Activated T-helper 9 cell treated with anti-CD3 and anti-CD28 coated beads, Interleukin-2, amount 50 U/mL, for 16 hours (primary cell): Measurements from ENCODE around the gene SLC9A4.

Experiments used
- DNase-seq: peaks from one replicate; pipeline ENCODE4 v3.0.0-alpha.2; 2020; ENCODE audit warnings: low read depth

The SLC9A4 gene, protein sequence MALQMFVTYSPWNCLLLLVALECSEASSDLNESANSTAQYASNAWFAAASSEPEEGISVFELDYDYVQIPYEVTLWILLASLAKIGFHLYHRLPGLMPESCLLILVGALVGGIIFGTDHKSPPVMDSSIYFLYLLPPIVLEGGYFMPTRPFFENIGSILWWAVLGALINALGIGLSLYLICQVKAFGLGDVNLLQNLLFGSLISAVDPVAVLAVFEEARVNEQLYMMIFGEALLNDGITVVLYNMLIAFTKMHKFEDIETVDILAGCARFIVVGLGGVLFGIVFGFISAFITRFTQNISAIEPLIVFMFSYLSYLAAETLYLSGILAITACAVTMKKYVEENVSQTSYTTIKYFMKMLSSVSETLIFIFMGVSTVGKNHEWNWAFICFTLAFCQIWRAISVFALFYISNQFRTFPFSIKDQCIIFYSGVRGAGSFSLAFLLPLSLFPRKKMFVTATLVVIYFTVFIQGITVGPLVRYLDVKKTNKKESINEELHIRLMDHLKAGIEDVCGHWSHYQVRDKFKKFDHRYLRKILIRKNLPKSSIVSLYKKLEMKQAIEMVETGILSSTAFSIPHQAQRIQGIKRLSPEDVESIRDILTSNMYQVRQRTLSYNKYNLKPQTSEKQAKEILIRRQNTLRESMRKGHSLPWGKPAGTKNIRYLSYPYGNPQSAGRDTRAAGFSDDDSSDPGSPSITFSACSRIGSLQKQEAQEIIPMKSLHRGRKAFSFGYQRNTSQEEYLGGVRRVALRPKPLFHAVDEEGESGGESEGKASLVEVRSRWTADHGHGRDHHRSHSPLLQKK

DNA sequence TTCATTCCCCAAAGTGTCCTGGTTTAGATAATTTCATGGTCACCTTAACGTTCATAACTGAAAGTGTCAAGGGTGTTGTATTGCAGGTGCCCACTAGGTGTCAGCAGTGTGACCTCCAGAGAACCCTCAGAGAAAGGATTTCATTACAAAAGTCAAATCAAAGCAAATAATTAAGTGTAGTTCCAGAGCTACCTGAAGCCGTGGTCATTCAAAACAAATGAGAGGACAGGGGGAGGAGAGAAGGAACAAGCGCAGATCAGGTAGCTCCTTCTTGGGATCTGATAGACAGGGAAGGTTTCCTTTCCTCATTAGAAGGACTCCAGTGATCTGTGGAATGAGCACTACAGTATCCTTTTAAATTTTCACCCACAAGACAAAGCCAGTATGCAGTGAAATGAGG is at the start of gene SLC9A4:
Gene SLC9A4, plus strand, starts transcription at position 207 of the 400 bp plus-strand sequence. CDS start 534 bp downstream, outside the sequence.
- peak; percentile 39 for DNase-seq

DNA sequence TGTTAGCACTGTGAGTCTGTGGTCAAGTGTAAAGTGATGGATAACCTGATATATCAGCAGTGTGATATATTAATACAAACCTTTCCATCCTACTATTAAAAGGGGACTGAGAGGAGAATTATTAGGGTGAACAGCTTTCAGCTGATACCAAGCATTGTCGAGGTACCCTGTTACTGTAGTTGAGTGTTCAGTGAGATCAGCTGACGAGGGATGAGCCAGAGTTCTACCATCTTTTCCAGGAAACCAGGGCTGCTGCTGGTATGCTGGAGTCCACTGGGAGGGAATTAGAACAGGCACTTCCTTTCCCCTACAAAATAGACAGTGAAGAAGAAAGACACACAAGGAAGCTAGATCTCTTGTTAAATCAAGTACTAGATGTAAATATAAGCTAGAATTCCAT is 49.7 kb upstream of the SLC9A4 start:
- DNase-seq, result no peak

DNA sequence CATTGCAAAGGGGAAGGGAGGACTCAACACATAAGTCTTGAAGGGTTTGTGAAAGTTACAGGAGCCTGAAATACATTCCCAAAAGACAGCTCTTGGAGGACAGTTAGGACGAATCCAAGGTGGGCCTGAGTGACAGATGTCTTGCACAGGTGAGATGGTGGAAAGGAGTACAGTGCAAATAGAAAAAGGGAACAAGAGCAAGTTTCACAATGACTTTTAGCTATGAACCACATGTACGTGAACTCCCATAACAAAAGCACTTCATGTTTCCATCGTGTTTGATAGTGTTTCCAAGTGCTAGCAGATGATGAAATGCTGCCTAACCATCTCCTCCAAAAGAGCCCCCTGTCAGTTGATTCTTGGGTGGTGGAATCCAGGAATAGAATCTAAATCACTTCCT is 48.3 kb upstream of the SLC9A4 start:
- no peak for DNase-seq

DNA sequence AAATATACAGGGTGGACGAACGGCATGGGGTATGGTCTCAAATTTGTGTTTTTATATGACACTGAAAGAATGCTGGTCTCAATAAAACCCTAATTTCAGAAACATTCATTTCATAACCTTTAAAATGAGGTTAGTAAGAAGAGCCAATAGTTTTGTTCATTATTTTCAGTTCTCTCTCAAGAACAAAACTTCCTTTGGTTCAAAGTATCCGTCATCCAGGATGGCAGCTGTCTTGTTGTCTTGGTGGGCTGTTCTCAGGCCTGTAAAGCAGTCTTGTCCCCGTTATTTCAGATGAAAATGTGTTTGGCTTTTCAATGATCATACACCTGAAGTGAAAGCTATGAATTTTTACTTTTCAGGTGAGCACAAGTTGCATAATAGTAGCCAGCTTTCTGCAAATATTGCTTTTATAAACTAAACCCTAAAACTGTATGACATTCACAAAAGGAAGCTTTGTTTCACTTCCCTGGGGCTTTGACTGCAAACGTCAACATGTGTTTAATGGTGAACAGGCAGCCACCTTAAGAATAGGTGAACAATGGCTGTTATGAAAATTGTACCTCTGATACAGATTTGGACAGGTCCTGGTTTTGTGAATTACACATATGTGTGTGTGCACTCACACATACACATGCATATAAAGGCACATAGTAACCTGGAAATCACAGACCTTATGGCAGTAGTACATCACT is 47.4 kb upstream of the SLC9A4 start:
- DNase-seq, result no peak

DNA sequence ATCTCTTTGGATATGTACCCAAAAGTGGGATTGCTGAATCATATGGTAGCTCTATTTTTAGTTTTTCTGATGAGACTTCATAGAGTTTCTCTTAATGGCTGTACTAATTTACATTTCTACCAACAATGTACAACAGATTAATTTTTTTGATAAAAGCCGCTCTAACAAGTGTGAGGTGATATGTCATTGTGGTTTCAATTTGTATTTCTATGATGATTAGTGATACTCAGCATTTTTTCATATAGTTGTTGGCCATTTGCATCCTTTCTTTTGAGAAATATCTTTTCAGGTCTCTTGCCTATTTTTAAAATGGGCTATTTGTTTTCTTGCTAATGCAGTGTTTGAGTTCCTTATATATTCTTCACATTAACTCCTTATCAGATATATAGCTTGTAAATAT is 45.8 kb upstream of the SLC9A4 start:
- no peak for DNase-seq

DNA sequence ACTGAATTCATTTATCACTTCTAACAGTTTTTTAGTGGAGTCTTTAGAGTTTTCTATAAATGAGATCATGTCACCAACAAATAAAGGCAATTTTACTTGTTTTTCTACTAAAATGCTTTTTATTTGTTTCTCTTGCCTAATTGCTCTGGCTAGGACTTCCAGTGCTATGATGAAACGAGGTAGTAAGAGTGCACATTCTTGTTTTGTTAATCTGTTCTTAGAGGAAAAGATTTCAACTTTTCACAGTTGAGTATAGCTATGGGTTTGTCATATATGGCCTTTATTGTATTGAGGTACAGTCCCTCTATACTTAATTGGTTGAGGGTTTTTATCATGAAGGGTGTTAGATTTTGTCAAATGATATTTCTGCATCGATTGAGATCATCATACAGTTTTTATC is 44.5 kb upstream of the SLC9A4 start:
- DNase-seq, result no peak

DNA sequence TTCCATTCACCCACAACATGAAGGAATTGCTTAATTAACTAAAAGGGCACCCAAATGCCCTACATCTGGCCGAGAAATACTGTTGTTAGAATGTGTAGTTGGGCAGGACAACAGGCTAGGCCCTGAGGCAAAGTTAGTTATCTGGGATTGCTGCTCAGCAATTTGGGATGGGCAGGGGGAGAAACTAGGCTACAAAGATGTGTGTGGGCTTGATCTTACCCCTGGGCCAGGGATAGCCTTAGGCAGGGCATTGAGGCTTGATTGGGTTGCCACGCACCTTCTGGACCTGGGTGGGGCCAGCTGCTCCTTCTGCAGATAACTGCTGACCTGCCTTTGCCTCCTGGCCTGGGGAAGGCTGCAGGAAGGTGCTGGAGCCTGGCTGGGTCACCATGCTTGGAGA is 40.6 kb upstream of the SLC9A4 start:
- DNase-seq, result no peak

DNA sequence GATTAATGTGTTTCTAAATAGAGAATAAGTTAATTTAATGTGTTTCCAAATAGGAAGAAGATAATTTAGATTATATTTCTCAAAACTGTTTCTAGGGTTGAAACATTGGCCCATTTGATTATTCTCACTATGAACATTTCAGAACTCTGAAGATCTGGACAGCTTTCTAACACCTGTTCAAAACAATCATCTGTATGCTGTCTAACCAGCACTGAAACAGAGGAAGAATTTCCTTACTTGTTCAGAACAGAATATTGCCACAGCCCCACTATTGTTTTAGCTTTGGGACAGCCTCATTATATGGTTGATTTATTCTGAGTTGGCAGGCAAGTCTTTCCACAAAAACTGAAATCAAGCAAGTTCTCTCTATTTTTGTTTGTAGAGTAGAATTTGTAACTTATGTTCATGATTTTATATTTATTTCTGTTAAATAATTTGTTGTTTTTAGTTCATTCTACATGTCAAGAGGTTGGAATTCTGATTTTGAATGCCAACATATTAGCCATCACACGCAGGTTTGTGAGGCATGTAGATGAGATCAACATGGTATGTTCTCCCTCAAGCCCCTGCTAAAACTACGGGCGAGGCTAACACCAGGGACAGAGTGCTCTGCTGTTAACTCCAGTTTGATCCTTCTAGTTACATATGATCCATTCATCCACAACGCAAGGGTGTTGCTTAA is 38.9 kb upstream of the SLC9A4 start:
- no peak for DNase-seq

DNA sequence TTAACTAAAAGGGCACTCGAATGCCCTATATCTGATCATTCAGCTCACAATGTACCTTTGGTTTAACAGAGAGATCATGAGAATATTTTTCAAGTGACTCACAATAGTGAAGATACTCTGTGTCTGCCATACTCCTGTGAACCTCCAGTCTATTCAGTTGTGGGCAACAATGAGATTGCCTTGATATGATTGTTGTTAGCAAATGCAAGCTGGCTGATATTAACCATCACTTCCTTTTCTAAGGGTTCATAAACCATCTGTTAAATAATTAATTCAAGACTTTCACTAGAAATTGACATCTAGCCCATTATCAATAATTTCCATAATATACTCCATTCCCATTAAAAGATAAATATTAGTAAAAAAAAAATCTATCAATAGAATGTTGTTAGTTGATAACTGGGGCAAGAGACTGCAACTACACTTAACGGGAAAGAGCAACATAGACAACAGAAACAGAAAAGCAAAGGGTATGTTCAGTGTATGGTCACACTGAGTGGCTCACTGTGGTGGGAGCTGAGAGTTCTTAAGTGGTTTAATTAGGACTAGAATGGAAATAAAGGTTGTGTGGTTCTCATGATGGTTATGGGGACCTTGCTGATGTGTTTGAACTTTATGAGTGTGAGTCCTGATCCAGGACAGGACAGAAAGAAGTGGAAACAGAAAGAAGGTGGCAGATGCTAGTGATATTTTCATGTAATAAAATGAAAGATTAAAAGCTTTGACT is 38.2 kb upstream of the SLC9A4 start:
- DNase-seq, result no peak

DNA sequence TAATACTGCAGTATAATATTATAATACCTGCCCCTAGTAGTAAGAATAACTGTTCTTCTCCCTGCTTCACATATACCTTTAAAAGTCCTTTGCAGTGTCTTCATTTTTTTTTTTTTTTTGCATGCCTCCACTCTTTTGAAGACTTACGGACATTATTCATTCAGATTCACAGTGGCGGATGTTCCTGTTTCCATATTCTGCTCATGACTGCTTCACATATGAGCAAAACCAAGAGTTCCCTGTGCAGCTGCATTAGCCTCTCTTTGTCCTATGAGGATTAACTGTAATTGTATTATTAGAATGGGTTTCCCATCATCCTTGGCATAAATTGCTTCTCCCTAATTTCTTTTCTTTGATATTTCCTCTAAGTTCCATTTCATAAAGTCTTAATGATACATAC is 37.3 kb upstream of the SLC9A4 start:
- DNase-seq, result no peak

DNA sequence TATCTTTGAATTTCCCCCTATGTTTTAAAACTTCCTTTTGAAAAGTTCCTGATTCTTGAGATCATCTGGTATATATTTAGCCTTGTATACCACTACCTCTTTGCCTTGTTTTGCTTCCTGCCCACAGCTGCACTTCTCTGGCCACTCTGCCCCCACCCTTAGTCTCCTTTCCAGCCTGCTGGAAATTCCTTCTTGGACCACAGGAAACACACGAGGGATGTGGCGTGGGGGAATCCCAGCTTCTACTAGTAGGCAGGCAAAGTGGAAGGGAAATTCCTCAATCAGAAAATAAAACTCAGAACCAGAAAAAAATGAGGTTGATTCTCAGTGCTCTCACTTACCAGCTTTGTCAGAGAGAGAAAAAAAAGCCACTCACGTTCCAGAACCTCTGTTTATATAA is 36.7 kb upstream of the SLC9A4 start:
- no peak for DNase-seq

DNA sequence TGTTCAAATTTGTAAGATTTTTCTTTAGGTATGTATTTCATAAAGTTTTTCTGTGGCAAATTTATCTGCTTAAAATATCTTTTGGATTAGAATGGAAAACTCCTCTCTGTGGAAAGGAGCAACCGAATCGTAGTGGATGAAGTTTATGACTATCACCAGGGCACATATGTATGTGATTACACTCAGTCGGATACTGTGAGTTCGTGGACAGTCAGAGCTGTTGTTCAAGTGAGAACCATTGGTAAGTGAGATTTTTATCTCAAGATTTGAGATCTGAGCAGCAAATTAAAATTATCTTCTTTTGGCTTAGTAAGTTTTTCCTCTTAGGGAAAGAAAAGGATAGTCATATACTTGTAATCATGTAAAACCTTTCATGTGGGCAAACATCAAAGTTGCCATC is 35.9 kb upstream of the SLC9A4 start:
- no peak for DNase-seq

DNA sequence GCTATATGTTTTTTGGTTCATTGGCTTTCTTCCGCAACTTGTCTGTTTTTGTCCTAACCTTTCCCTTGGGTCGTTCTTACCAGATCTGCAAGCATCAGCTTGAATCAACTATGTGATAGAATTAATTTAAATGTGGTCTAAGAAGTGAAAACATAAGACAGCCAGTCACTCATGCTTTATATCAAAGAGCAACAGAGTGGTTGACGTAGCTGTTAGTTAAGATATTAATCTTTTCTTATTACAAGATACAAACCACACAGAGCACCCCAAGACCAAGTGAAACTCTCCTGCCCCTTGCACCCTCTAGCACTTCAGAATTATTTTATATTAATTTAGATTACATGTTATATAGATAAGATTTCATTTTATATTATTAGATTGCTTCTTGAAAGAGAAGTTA is 34.9 kb upstream of the SLC9A4 start:
- no peak for DNase-seq

DNA sequence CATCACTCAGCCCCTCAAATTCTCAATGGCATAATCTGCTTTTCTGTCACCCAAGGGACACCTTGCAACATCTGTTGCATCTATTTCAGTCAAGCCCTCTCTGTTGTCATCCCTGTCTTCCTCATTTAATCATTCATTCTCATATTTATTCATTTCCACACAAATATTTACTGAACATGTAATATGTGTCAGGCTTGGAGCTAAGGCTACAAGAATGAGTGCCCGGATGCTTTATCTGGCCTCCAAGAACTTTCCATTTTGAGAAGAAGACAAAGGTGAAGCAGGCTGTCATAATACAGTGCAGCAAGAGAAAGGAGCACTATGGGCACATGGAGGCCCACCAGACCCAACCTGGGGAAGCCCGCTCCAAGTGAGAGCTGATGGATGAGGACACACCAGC is 34.4 kb upstream of the SLC9A4 start:
- DNase-seq, result no peak

DNA sequence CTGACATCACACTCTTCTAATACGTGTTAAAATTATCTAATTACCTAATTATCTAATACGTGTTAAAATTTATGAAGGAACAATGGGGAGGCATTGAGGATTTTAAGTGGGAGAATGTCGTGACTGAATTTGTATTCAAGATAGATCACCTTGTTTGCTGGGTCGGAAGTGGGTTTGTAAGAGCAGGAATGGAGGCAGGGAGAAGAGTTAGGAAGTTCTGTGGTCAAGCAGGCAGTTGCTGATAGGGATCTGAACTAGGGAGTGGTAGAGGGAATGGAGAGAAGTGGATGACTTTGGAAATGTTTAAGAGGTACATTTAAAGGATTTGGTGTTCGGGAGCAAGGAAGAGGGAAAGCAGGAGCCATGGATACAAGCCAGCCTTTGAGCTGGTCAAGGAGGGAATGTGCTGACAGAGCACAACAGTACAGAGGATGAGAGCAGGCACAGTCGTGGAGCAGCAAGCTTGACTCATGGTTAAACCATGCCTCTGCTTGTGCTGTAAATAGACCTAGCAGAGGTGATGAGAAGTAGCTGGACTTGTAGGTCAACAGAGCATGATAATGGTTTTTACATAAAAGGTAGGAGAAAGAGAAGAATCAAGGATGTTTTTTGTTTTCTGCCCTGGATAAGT is 33.8 kb upstream of the SLC9A4 start:
- DNase-seq, result no peak

DNA sequence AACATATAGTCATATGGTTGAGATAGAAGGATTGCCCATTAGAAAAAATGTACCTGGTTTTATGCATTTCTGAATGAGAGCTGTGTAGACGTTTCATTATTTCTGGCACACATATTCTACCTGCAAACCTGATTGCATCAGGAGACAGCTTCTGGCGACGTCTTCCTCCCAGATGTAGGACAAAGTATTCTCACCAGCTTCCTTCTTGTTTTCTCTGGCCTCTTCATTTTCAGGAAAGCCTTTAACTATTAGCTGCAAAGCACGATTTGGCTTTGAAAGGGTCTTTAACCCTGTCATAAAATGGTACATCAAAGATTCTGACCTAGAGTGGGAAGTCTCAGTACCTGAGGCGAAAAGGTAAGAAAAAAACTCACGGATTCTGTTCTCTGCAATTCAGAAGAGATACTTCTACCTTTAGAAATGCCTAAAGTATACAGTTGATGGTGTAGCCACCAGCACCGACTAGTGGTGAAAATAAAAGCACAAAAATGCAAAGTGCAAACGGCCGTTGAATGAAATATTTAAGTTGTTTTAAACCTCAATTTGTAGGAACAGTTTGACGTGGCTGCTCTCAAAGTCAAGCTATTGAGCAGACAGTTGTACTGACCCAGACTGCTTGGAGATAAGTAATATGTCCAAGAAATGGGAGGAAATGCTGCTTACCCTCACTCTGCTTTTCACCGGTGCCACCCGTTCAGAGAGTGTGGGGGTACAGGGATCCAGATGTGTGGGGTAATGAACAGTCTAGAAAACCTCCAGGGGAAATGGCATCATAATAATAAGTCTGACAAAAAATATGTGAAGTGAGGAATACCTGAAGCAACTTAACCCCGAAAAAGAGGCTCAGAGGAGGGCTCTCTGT is 29.8 kb upstream of the SLC9A4 start:
- DNase-seq, result no peak

DNA sequence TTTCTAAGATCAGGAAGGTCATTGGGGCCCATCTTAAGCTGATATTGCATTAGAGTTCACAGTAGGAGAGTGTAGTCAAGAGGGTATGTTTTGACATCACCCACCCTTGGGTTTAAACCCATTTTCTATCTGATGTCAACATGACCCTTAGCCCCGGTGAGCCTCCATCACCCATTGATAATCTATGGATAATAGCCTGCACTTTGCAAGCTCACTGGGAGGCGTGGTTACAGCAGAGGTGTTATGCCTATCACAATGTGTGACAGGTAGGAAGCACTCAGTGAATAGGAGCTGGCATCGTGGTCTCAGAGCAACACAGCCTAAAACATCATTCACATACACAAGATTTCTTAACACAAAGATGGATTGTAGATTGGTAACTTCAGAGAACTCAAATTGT is 28.8 kb upstream of the SLC9A4 start:
- DNase-seq, result no peak

DNA sequence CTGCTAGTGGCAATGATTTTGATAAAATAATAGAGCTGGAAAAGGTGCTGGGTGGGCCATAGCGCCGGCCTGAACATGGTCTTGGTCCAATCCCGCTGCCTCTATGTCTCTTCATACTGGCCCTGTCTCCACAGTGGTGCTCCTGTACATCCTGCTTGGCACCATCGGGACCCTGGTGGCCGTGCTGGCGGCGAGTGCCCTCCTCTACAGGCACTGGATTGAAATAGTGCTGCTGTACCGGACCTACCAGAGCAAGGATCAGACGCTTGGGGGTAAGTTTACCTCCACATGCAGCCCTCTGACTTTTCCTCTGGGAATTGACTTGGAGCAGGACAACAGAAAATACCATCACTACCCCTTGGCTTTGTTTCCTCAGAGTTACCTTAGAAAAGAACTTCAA is 26.1 kb upstream of the SLC9A4 start:
- DNase-seq, result no peak

DNA sequence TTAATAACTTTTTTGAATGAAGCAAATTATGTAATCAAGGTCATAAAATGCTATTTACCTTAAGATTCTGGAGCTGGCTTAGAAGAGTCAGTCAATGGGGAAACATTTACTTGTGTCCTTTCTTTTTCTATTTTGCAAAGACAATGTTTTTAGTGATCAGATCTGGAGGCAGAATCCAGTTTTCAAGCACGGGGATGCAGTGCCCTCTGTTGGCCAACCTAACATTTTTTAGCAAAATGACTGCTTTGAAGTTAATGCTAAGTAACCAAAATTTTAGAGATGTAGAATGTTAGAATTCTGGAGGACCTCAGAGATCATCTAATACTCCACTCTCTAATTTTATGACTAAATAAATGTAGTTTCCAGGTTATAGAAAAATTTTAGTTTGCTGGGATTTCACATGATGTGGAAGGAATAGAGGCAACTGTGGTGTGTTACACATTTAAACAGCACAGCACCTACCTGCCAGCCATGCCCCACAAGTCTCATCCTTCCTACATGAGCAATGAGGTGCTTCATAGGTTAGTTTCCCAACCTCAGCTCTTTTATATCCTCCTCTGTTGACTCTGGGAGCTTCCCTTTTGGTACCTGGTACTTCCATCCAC is 23.6 kb upstream of the SLC9A4 start:
- peak; percentile 41 for DNase-seq

DNA sequence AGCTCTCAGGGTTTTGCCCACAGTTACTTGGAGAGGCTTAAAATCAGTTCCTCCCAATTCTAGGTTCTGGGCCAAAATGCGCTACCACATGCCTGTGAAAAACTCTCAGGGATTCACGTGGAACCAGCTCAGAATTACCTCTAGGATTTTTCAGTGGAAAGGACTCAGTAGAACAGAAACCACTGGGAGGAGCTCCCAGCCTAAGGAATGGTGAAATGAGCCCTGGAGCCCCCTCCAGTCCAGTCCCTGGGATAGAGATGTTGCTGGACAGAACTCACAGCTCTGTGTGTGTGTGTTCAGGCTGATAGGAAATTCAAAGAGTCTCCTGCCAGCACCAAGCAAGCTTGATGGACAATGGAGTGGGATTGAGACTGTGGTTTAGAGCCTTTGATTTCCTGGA is 21.1 kb upstream of the SLC9A4 start:
- DNase-seq, result no peak
